AG04450 (cell line): Measurements from ENCODE around the gene PPRC1. TPM values are rescaled to one million over a fixed set of nuclear protein-coding genes. Genes with fewer than 3 reads are reported as not detected.

Experiments used
- CTCF ChIA-PET: fragments of 300-600, 350-600 bp; formaldehyde crosslinking; extraction: SDS; loops from one replicate; lab custom pipeline; 2022; ENCODE audit warnings: antibody characterized with exemption, inconsistent platforms; lab: Charles Lee
- POLR2A ChIA-PET: fragments of 350-600 bp; formaldehyde crosslinking; extraction: SDS; loops from one replicate; lab custom pipeline; 2021; ENCODE audit warnings: antibody characterized with exemption, inconsistent platforms; lab: Yijun Ruan, JAX
- DNase-seq: peaks from one replicate; pipeline ENCODE4 v3.0.0-alpha.2; 2011; ENCODE audit warnings: low read depth, low spot score
- H3K27ac ChIP-seq: one replicate; pipeline ENCODE4 v1.5.1; 2012; ENCODE audit warnings: low read depth, low read length, control low read depth
- H3K27me3 ChIP-seq: one replicate; pipeline ENCODE4 v1.6.0; 2012; ENCODE audit warnings: low read length; ENCODE audit not compliant: control insufficient read depth, insufficient read depth
- H3K4me3 ChIP-seq: 2 replicates; pipeline ENCODE4 v1.5.1; 2011; ENCODE audit warnings: mild to moderate bottlenecking, low read depth, low read length, control low read depth
- H3K9me3 ChIP-seq: 2 replicates; pipeline ENCODE4 v1.5.1; 2012; ENCODE audit warnings: low read length; ENCODE audit not compliant: control insufficient read depth, insufficient read depth
- polyA plus RNA-seq: library from polyadenylated mRNA; depleted of rRNA; stranded (reverse); fragments of >200 nt; gene quantifications from 2 replicates; pipeline ENCODE4 v1.2.3, GENCODE V29; 2011
- TF ChIP-seq, protein P1 (sequence below): IDR thresholded peaks from 2 replicates; pipeline ENCODE4 v1.5.1; 2011; ENCODE audit warnings: low read depth, low read length, control low read depth, inconsistent platforms

PPRC1 gene
- polyA plus RNA-seq, 1 experiment: 14.1 TPM

DNA sequence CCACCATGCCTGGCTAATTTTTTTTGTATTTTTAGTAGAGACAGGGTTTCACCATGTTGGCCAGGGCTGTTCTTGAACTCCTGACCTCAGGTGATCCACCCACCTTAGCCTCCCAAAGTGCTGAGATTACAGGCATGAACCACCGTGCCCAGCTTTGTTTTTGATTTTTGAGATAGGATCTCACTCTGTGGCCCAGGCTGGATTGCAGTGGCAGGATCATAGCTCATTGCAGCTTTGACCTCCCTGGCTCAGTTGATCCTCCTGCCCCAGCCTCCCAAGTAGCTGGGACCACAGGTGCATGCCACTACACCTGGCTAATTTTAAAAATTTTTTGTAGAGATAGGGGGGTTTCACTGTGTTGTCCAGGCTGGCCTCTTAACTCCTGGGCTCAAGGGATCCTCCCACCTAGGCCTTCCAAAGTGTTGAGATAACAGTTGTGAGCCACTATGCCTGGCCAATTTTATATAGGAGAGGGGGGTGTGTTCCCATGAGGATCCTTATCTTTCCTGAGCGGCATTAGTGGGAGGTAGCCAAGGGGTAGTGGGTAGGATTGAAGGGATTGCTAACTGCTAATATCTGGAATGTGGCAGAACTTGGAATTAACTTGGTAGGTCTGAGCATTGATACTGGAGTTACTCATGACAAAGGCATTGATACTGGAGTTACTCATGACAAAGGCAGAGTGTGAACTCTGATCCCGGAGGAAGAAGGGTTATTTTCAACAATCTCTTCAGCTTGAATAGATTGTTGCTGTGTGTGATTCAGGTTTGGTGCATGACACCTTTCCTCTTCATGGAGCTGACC is 18.3 kb downstream of the PPRC1 start:
- no peak for DNase-seq
- ChIA-PET POLR2A (interaction anchor here (0.5 to 2.0 kb wide), 9 partner anchors 10 to 1034 kb away, joined by 3 to 8 read pairs (median 4); partner anchors contain the start of gene PPRC1), CTCF (interaction anchor here (1.0 to 3.8 kb wide), 3 partner anchors 18 to 248 kb away, joined by 3 to 19 read pairs (median 3); no protein-coding TSS in a partner anchor)
- H3K9me3 ChIP-seq: no peaks in the 10 kb centered on the region; the same call in 1 of the 2 replicates
- H3K27ac ChIP-seq: peak overlapping the region; percentile 99
- TF ChIP-seq, protein P1, sequence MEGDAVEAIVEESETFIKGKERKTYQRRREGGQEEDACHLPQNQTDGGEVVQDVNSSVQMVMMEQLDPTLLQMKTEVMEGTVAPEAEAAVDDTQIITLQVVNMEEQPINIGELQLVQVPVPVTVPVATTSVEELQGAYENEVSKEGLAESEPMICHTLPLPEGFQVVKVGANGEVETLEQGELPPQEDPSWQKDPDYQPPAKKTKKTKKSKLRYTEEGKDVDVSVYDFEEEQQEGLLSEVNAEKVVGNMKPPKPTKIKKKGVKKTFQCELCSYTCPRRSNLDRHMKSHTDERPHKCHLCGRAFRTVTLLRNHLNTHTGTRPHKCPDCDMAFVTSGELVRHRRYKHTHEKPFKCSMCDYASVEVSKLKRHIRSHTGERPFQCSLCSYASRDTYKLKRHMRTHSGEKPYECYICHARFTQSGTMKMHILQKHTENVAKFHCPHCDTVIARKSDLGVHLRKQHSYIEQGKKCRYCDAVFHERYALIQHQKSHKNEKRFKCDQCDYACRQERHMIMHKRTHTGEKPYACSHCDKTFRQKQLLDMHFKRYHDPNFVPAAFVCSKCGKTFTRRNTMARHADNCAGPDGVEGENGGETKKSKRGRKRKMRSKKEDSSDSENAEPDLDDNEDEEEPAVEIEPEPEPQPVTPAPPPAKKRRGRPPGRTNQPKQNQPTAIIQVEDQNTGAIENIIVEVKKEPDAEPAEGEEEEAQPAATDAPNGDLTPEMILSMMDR: no peak
- peak overlapping the region; percentile 47 for H3K4me3 ChIP-seq
- no peaks in the 10 kb centered on the region for H3K27me3 ChIP-seq

DNA sequence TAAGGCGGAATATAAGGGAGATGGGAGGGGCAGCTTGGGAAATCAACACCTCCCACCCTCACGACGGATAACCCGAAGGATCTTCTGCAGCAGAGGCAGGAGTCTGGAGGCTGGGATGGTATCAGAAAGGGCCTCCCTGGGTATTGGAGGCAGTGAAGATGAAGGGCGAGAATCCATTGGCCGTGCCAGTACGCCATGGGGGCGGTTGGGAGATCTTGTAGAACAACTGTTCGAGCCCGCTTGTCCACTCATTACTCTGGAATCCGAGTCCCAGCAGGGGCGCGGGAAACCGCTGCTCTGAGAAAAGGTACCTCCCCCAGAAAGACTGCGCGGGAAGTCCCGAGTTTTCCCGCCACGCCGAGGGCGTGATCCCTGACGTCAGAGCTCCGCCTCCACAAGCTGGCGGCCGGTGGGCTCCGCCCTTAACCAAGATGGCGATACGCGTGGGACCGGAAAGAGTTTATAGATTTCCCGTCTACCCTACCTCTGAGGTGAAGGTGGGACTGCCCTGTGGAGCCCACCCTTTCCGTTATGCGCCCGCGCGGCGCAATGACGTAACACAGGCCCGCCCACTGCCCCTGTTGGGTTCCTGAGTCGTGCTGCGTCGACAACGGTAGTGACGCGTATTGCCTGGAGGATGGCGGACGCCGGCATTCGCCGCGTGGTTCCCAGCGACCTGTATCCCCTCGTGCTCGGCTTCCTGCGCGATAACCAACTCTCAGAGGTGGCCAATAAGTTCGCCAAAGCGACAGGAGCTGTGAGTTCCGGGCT is 19.1 kb downstream of the PPRC1 start, which contains the start of gene NOLC1:
TSS of gene NOLC1 (plus strand) at position 616 of the 771 bp plus-strand sequence. CDS start at position 638, 22 bp downstream.
- ChIA-PET CTCF (interaction anchor here (1.0 to 3.8 kb wide), 3 partner anchors 17 to 247 kb away, joined by 3 to 19 read pairs (median 3); no protein-coding TSS in a partner anchor), POLR2A (interaction anchor here (0.6 to 2.0 kb wide), 9 partner anchors 16 to 1034 kb away, joined by 3 to 8 read pairs (median 4); partner anchors contain the start of gene PPRC1)
- no peaks in the 10 kb centered on the region for H3K27me3 ChIP-seq
- peak within 1 kb of the TSS; percentile 98 for H3K4me3 ChIP-seq
- peak; percentile 99 for DNase-seq
- H3K27ac ChIP-seq: peak within 1 kb of the TSS; percentile 99
- H3K9me3 ChIP-seq: no peaks in the 10 kb centered on the region; the same call in 1 of the 2 replicates
- TF ChIP-seq, protein P1: no peak

GRCh38 chr10:102152545-102152890 is 19.7 kb downstream of the PPRC1 start:
- no peak for DNase-seq
- CTCF ChIA-PET: interaction anchor here (1.0 to 3.8 kb wide), 2 partner anchors 16 to 241 kb away, joined by 3 to 19 read pairs; no protein-coding TSS in a partner anchor
- TF ChIP-seq, protein P1: no peak
- no peaks in the 10 kb centered on the region for H3K27me3 ChIP-seq
- peak overlapping the region; percentile 98 for H3K4me3 ChIP-seq
- POLR2A ChIA-PET: interaction anchor here (0.7 to 2.0 kb wide), 6 partner anchors 17 to 315 kb away, joined by 3 to 8 read pairs (median 5); partner anchors contain the start of gene PPRC1
- peak overlapping the region; percentile 99 for H3K27ac ChIP-seq
- no peaks in the 10 kb centered on the region for H3K9me3 ChIP-seq

DNA sequence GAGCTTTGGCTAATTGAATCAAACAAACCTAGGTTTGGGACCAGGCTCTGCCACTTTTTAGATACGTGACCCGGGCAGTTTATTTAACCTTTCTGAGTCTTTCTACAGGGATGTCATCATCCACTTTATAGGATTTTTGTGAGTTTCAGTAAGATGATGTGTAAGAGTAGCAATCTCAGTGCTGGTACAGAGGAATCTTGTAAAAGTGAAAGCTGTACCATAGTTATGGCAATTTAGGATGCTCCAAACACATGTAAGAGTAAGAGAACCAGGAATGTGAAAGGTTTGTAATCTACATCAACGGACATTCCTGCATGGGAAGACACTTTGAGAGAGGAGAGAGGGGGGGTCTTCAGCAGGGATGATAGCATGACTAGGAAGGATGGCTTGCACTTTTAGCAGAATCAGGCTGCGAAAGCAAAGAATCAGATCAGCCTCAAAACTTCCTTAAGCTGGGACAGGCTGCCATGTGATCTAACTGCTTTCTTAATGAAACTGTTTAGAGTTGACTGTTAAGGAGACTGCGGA is 20.3 kb downstream of the PPRC1 start:
- Histone ChIP-seq H3K27me3 (no peaks in the 10 kb centered on the region), H3K27ac (no peak overlapping the region)

More for the DNA sequence above, 20.3 kb downstream of the PPRC1 start:
- DNase-seq: no peak
- Histone ChIP-seq H3K4me3 (peak overlapping the region; percentile 98), H3K9me3 (no peaks in the 10 kb centered on the region)
- CTCF ChIA-PET: interaction anchor here (0.7 to 3.8 kb wide), 2 partner anchors 16 to 246 kb away, joined by 13 to 19 read pairs; no protein-coding TSS in a partner anchor
- TF ChIP-seq, protein P1: no peak
- POLR2A ChIA-PET: interaction anchor here (2.0 kb wide), 1 partner anchor 32 kb away, joined by 8 read pairs; no protein-coding TSS in a partner anchor
